Liver (tissue), 9 donors: ENCODE data around the gene SLC22A3. TPM values are rescaled to one million over a fixed set of nuclear protein-coding genes. Genes with fewer than 3 reads are reported as not detected.
"Not testable (repeated sequence)": the region's sequence is repeated elsewhere in the genome, so short reads cannot be mapped to it uniquely, and the experiment has no call there.

Source experiments
- DNase-seq: peaks from one replicate; pipeline ENCODE4 v3.0.0-alpha.2; 2017; ENCODE audit warnings: low spot score
- H3K27ac ChIP-seq, 2 donors: one replicate each; pipeline ENCODE4 v1.7.0; 2013; ENCODE audit warnings: inconsistent platforms in 2 of 2, low read length in 2 of 2, control low read depth in 1 of 2, low read depth in 1 of 2, mild to moderate bottlenecking in 1 of 2
- H3K27me3 ChIP-seq, 4 donors: one replicate each; pipeline versions ENCODE4 v1.6.1 to v1.7.0; 2013; ENCODE audit warnings: low read length in 3 of 4, inconsistent platforms in 1 of 4, mild to moderate bottlenecking in 1 of 4, moderate library complexity in 1 of 4; ENCODE audit not compliant: control insufficient read depth in 4 of 4, insufficient read depth in 4 of 4
- H3K36me3 ChIP-seq, 4 donors: one replicate each; pipeline versions ENCODE4 v1.6.1 to v1.7.0; 2013; ENCODE audit warnings: low read length in 3 of 4, mild to moderate bottlenecking in 3 of 4, low read depth in 1 of 4, moderate library complexity in 1 of 4; ENCODE audit not compliant: control insufficient read depth in 4 of 4, insufficient read depth in 3 of 4
- H3K4me1 ChIP-seq, 4 donors: one replicate each; pipeline versions ENCODE4 v1.6.1 to v1.7.0; 2013; ENCODE audit warnings: low read length in 3 of 4, mild to moderate bottlenecking in 3 of 4, moderate library complexity in 1 of 4; ENCODE audit not compliant: control insufficient read depth in 4 of 4, insufficient read depth in 4 of 4
- H3K4me3 ChIP-seq, 3 donors: one replicate each; pipeline versions ENCODE4 v1.6.1 to v1.7.0; 2013; ENCODE audit warnings: low read length in 3 of 3, control low read depth in 1 of 3, low read depth in 1 of 3, mild to moderate bottlenecking in 1 of 3
- H3K9ac ChIP-seq, 2 donors: one replicate each; pipeline ENCODE4 v1.7.0; 2013; ENCODE audit warnings: low read length in 2 of 2, mild to moderate bottlenecking in 2 of 2, moderate library complexity in 2 of 2, control low read depth in 1 of 2, low read depth in 1 of 2
- H3K9me3 ChIP-seq, 4 donors: one replicate each; pipeline versions ENCODE4 v1.6.1 to v1.7.0; 2013; ENCODE audit warnings: low read length in 3 of 4; ENCODE audit not compliant: control insufficient read depth in 4 of 4
- EGR1 ChIP-seq, 2 donors: IDR thresholded peaks; 2 replicates each; pipeline ENCODE4 v1.6.1; 2016 to 2018; ENCODE audit warnings: antibody characterized with exemption in 2 of 2, low read depth in 2 of 2
- FOXA1 ChIP-seq: IDR thresholded peaks from 2 replicates; pipeline ENCODE4 v1.6.1; 2016; ENCODE audit warnings: antibody characterized with exemption
- HNF4A ChIP-seq, 2 donors: conservative IDR thresholded peaks; 2 replicates each; pipeline ENCODE4 v1.6.1; 2016; ENCODE audit warnings: antibody characterized with exemption in 2 of 2, mild to moderate bottlenecking in 2 of 2
- HNF4G ChIP-seq: IDR thresholded peaks from 2 replicates; pipeline ENCODE4 v1.6.1; 2016; ENCODE audit warnings: antibody characterized with exemption
- JUND ChIP-seq, 2 donors: IDR thresholded peaks; 2 replicates each; pipeline ENCODE4 v1.6.1; 2016; ENCODE audit warnings: antibody characterized with exemption in 2 of 2
- RAD21 ChIP-seq, 2 donors: IDR thresholded peaks; 2 replicates each; pipeline ENCODE4 v1.6.1; 2016; ENCODE audit warnings: antibody characterized with exemption in 2 of 2, mild to moderate bottlenecking in 2 of 2
- RXRA ChIP-seq, 2 donors: IDR thresholded peaks; 2 replicates each; pipeline ENCODE4 v1.6.1; 2017 to 2018; ENCODE audit warnings: antibody characterized with exemption in 2 of 2, mild to moderate bottlenecking in 1 of 2
- SP1 ChIP-seq: IDR thresholded peaks from 2 replicates; pipeline ENCODE4 v1.6.1; 2018; ENCODE audit warnings: antibody characterized with exemption, mild to moderate bottlenecking
- TAF1 ChIP-seq: conservative IDR thresholded peaks from 2 replicates; pipeline ENCODE4 v1.6.1; 2016; ENCODE audit warnings: antibody characterized with exemption, mild to moderate bottlenecking
- WGBS: extraction: QIAGEN DNeasy Blood & Tissue Kit; methylation state at CpG from one replicate; pipeline ENCODE4 v1.1.7; 2013; 5-methylcytosine and 5-hydroxymethylcytosine counted together
- polyA plus RNA-seq, 2 donors: library from polyadenylated mRNA; stranded (reverse) in 1 of 2; unstranded in 1 of 2; fragments of 200-250 nt in 1 of 2; fragments of >200 nt in 1 of 2; fragmentation: Nextera tagmentation in 1 of 2; extraction: Ambion mirVana in 1 of 2; gene quantifications; one replicate each; pipeline versions ENCODE4 v1.2.1 to v1.2.3, GENCODE V29; 2013 to 2015
- total RNA-seq, 2 donors: library from RNA; depleted of rRNA; stranded (reverse); fragments of >200 nt; gene quantifications; one replicate each; pipeline ENCODE4 v1.2.3, GENCODE V29; 2014
- TF ChIP-seq, protein P1 (sequence below): IDR thresholded peaks from 2 replicates; pipeline ENCODE4 v1.6.1; 2016; ENCODE audit warnings: antibody characterized with exemption
- TF ChIP-seq, protein P2 (sequence below): IDR thresholded peaks from 2 replicates; pipeline ENCODE4 v1.6.1; 2016; ENCODE audit warnings: antibody characterized with exemption
- TF ChIP-seq, protein P3 (sequence below): IDR thresholded peaks from 2 replicates; pipeline ENCODE4 v1.6.1; 2016; ENCODE audit warnings: antibody characterized with exemption
- TF ChIP-seq, protein P4 (sequence below): fragments of 150-350 bp; IDR thresholded peaks from 2 replicates; pipeline ENCODE4 v1.5.1; 2017; ENCODE audit warnings: improper control_type of control experiment, low read depth, low read length; ENCODE audit not compliant: missing input control
- donor health status: healthy.
- donor health status: healthy.
- donor health status: healthy.
- donor health status: healthy.
- donor health status: healthy.

SLC22A3 gene
- total and polyA plus RNA-seq, 4 donors = 7.6 to 40.9 (median 19.4) TPM

DNA sequence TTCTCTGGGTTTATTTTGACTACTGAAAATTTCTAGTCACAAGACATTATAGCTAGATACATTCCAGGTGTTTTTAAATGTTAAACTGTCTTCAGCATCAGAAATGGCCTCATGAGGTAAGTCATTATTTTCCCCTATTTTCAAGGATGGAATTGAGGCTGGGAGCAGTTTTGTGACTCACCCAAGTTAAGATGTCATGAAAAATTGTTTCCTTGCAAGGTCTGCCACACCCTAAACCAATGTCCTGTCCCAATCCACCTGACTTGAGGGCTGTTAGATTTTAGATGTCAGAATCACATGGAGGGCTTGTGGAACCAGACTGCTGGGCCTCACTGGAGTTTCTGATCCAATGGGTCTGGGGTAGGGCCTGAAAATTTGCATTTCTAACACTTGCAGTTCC lies 16.9 kb downstream of the SLC22A3 start (continued):
- TF ChIP-seq, protein P1, sequence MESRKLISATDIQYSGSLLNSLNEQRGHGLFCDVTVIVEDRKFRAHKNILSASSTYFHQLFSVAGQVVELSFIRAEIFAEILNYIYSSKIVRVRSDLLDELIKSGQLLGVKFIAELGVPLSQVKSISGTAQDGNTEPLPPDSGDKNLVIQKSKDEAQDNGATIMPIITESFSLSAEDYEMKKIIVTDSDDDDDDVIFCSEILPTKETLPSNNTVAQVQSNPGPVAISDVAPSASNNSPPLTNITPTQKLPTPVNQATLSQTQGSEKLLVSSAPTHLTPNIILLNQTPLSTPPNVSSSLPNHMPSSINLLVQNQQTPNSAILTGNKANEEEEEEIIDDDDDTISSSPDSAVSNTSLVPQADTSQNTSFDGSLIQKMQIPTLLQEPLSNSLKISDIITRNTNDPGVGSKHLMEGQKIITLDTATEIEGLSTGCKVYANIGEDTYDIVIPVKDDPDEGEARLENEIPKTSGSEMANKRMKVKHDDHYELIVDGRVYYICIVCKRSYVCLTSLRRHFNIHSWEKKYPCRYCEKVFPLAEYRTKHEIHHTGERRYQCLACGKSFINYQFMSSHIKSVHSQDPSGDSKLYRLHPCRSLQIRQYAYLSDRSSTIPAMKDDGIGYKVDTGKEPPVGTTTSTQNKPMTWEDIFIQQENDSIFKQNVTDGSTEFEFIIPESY = no peak
- no peak for TF ChIP-seq HNF4G
- no peak for TF ChIP-seq SP1
- TF ChIP-seq EGR1 (IDR thresholded peaks at IDR 0.05; ENCODE audit: low read depth in 2 of 2) = no peak

DNA sequence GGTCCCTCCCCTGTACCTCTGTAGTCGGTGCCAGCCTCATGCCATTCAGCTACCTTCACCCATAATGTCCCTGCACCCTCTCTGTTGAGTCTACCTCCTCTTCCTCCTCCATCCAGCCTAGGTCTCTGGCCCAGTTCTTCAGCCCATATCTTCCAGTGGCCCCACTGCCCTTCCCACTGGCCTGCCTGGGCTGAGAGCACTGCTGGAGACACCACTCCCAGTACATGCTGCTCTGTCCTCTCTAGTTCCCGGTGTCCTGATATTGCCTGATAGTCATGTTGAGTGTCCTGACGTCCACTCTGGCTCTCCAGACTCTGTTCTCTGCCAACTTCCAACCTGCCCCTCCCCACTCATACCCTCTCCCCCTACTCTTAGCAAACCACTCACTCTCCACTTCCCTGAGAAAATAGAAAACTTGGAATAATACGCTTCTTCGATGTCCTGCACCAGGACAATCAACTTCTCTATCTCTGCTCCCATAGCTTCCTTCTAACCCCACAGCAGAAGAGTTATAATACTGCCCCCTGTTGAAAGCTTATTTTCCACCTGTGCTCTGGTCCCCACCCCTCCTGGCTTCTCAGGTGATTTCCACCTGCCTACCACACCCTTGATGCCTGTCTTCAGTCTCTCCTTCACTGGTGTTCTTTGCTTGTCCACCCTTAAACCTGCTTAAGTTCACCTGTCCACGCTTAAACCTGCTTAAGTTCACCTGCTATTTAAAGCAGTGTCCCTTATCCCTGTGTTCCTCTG lies 19.8 kb downstream of the SLC22A3 start:
- WGBS = 83% methylated on average over 6 of the region's 6 CpGs
- no peaks in the 10 kb centered on the region for H3K36me3 ChIP-seq
- TF ChIP-seq FOXA1 = no peak
- no peak for TF ChIP-seq HNF4G
- TF ChIP-seq, protein P2, sequence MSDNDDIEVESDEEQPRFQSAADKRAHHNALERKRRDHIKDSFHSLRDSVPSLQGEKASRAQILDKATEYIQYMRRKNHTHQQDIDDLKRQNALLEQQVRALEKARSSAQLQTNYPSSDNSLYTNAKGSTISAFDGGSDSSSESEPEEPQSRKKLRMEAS = no peak
- no peak for TF ChIP-seq RXRA (IDR thresholded peaks at IDR 0.05)
- TF ChIP-seq, protein P3, sequence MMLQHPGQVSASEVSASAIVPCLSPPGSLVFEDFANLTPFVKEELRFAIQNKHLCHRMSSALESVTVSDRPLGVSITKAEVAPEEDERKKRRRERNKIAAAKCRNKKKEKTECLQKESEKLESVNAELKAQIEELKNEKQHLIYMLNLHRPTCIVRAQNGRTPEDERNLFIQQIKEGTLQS = no peak
- peaks cover 0 to 6% (median 4%) of the 10 kb centered on the region in 4 donors for H3K9me3 ChIP-seq
- no peak for DNase-seq
- no peak overlapping the region for H3K27ac ChIP-seq
- H3K4me1 ChIP-seq = no peaks in the 10 kb centered on the region
- no peak overlapping the region for H3K9ac ChIP-seq
- no peaks in the 10 kb centered on the region for H3K27me3 ChIP-seq
- H3K4me3 ChIP-seq = no peak overlapping the region

DNA sequence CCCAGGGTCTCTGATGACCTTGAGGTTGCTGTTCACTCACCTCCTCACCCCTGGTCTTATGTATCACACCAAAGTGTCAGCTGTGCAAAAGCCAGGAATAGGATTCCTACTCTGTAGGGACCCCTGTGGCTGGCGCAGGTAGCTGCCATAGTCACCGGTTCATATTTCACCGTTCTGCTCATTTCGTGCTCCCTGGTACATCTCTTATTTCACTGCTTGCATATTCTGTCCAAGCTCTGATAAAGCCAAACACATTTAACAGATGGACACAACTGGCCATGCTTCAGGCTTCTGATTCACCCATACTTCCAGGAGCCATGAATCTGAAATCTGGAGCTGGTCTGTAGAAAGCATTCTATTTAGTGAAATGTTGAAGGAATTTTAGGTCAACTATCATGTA lies 20.5 kb downstream of the SLC22A3 start:
- H3K27ac ChIP-seq = no peak overlapping the region
- TF ChIP-seq, protein P4, sequence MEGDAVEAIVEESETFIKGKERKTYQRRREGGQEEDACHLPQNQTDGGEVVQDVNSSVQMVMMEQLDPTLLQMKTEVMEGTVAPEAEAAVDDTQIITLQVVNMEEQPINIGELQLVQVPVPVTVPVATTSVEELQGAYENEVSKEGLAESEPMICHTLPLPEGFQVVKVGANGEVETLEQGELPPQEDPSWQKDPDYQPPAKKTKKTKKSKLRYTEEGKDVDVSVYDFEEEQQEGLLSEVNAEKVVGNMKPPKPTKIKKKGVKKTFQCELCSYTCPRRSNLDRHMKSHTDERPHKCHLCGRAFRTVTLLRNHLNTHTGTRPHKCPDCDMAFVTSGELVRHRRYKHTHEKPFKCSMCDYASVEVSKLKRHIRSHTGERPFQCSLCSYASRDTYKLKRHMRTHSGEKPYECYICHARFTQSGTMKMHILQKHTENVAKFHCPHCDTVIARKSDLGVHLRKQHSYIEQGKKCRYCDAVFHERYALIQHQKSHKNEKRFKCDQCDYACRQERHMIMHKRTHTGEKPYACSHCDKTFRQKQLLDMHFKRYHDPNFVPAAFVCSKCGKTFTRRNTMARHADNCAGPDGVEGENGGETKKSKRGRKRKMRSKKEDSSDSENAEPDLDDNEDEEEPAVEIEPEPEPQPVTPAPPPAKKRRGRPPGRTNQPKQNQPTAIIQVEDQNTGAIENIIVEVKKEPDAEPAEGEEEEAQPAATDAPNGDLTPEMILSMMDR = no peak
- TF ChIP-seq, protein P3 = no peak
- TF ChIP-seq EGR1 (IDR thresholded peaks at IDR 0.05; ENCODE audit: low read depth in 2 of 2) = no peak
- TF ChIP-seq TAF1 = no peak
- TF ChIP-seq FOXA1 = no peak
- TF ChIP-seq, protein P2 = no peak
- no peak for TF ChIP-seq RAD21 (IDR thresholded peaks at IDR 0.05)
- TF ChIP-seq SP1 = no peak
- TF ChIP-seq HNF4A (conservative IDR thresholded peaks at IDR 0.05) = no peak
- no peak for TF ChIP-seq JUND (IDR thresholded peaks at IDR 0.05)
- 97% methylated on average over 4 of the region's 4 CpGs for WGBS
- no peak for DNase-seq
- H3K4me1 ChIP-seq = peaks cover 0 to 4% (median 2%) of the 10 kb centered on the region in 4 donors
- H3K36me3 ChIP-seq = no peaks in the 10 kb centered on the region
- peaks cover 0 to 6% (median 4%) of the 10 kb centered on the region in 4 donors for H3K9me3 ChIP-seq
- no peak overlapping the region for H3K4me3 ChIP-seq
- H3K27me3 ChIP-seq = no peaks in the 10 kb centered on the region
- H3K9ac ChIP-seq = no peak overlapping the region

DNA sequence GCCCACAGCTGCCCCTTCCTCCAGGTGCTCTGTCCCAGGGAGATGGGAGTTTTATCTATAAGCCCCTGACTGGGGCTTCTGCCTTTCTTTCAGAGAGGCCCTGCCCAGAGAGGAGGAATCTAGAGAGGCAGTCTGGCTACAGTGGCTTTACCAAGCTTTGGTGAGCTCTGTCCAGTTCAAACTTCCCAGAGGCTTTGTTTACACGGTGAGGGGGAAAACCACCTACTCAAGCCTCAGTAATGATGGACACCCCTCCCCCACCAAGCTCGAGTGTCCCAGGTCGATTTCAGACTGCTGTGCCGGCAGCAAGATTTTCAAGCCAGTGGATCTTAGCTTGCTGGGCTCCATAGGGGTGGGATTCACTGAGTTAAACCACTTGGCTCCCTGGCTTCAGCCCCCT lies 25.4 kb downstream of the SLC22A3 start:
- not testable (repeated sequence) for H3K9me3 ChIP-seq, H3K9ac ChIP-seq, H3K27ac ChIP-seq, H3K27me3 ChIP-seq, H3K4me1 ChIP-seq, H3K4me3 ChIP-seq, DNase-seq, H3K36me3 ChIP-seq
- WGBS = 66% methylated on average over 4 of the region's 4 CpGs
